LNCAP (cell line): ENCODE data around the gene ACOT11.

Experiments used
- TF ChIP-seq, protein P1 (sequence below): fragments of 450-650 bp; IDR thresholded peaks from 2 replicates; pipeline ENCODE4 v1.5.1; 2017; ENCODE audit warnings: mild to moderate bottlenecking

The ACOT11 gene

DNA sequence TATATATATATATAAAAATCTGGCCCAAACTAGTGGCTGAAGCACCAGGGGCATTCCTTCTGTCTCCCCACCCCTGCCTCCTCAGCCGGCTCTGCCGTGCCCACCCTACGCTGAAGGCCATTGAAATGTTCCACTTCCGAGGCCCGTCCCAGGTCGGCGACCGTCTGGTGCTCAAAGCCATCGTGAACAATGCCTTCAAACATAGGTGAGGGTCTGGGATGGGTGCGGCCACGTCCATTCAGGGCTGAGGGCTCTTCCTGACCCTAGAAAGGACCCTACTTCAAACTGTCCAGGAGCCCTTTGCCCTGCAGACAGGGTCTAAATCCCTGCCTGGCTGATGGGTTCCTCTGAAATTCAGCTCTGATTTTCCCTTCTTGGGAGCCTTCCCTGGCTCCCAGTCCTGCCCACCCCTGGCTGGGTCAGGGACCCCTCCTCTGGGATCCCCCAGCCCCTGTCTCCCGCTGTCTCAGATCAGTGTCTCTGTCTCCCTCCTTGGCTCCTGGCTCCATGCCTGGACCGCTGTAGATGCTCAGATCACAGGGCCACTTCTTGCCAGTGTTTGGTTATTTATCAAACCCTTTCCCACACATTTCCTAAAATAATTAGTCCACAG lies 51.3 kb downstream of the ACOT11 start:
- TF ChIP-seq, protein P1, sequence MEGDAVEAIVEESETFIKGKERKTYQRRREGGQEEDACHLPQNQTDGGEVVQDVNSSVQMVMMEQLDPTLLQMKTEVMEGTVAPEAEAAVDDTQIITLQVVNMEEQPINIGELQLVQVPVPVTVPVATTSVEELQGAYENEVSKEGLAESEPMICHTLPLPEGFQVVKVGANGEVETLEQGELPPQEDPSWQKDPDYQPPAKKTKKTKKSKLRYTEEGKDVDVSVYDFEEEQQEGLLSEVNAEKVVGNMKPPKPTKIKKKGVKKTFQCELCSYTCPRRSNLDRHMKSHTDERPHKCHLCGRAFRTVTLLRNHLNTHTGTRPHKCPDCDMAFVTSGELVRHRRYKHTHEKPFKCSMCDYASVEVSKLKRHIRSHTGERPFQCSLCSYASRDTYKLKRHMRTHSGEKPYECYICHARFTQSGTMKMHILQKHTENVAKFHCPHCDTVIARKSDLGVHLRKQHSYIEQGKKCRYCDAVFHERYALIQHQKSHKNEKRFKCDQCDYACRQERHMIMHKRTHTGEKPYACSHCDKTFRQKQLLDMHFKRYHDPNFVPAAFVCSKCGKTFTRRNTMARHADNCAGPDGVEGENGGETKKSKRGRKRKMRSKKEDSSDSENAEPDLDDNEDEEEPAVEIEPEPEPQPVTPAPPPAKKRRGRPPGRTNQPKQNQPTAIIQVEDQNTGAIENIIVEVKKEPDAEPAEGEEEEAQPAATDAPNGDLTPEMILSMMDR, result no peak

- TF ChIP-seq, protein P1, result no peak
Measured at GRCh38 chr1:54600947-54601721, 53.1 kb downstream of the ACOT11 start.

GRCh38 chr1:54601730-54602129 lies 53.7 kb downstream of the ACOT11 start:
- TF ChIP-seq, protein P1, result no peak

DNA sequence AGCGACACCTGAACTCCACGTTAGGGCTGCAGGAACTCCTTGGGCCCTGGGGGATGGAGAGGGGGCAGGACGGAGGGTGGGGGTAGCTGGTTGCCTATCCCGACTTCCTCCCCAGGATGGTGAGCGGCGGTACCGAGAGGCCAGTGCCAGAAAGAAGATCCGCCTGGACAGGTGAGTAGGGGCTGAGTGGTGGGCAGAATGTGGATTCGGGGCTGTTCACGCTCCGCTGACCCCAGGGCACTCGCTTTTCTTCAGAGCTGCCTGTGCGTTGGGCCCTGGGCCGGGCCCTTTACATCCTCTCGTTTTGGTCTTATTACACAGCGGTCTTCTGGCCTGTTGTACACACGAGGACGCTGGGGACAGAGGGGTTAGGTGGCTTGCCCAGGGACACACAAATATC lies 54.5 kb downstream of the ACOT11 start:
- TF ChIP-seq, protein P1, result no peak

- TF ChIP-seq, protein P1, result no peak
Measured at GRCh38 chr1:54603241-54603640, 55.2 kb downstream of the ACOT11 start.

DNA sequence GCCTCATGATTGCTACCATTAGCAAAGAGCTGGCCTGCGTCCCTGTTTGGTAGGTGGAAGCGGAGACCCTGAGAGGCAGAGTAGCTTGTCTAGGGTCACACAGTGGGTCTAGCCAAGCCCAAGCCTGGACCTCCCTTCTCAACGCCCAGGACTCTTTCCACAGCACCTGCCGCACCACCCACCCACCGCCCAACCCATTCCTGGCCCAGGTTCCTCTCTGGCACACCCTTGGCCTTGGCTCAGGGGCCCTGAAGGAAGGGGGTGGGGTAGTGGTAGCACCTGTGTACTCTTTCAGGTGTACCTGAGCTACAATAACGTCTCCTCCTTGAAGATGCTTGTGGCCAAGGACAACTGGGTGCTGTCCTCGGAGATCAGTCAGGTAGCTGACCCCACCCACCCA lies 56.0 kb downstream of the ACOT11 start:
- TF ChIP-seq, protein P1, result no peak

DNA sequence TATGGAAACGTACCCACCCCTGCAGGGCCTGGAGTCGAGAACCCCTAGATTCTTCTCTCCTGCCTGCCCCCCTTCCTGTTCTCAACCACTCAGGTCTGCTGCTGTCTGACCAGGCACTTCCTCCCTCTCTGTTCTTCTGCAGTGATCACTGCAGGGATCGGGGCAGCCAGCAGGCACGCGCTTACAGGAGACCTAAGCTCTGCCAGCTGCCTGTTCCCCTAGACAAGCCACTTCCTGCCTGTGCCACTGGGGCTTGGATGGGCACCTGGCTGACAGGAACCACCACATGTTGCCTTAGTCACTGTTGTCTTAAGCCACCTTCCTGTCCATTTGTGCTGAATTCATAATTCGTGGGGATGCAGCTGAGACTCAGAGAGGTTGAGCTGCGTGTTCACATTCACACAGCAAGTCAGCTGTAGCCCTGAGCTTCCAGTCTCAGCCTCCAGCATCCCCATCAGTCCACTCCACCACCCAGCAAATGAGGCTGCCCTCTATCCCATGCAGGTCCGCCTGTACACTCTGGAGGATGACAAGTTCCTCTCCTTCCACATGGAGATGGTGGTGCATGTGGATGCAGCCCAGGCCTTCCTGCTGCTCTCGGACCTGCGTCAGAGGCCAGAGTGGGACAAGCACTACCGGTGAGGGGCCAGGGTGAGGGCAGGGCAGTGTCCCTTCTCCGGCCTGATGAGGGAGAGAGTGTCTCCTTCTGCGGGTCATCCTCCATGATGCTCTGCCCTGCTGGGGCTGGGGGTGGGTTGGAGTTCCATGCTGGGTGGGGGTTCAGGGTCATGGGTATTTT lies 56.7 kb downstream of the ACOT11 start:
- TF ChIP-seq, protein P1, result no peak
